Measurements from ENCODE around the gene TSC1.

Gene TSC1

GRCh38 chr9:132909311-132909710, 35.1 kb downstream of the TSC1 start:
- DNase-seq (ENCODE audit: insufficient read length, low spot score) (no peak), FAIRE-seq (no peak)
- TF ChIP-seq, protein P1, sequence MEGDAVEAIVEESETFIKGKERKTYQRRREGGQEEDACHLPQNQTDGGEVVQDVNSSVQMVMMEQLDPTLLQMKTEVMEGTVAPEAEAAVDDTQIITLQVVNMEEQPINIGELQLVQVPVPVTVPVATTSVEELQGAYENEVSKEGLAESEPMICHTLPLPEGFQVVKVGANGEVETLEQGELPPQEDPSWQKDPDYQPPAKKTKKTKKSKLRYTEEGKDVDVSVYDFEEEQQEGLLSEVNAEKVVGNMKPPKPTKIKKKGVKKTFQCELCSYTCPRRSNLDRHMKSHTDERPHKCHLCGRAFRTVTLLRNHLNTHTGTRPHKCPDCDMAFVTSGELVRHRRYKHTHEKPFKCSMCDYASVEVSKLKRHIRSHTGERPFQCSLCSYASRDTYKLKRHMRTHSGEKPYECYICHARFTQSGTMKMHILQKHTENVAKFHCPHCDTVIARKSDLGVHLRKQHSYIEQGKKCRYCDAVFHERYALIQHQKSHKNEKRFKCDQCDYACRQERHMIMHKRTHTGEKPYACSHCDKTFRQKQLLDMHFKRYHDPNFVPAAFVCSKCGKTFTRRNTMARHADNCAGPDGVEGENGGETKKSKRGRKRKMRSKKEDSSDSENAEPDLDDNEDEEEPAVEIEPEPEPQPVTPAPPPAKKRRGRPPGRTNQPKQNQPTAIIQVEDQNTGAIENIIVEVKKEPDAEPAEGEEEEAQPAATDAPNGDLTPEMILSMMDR (IDR thresholded peaks at IDR 0.05; ENCODE audit: insufficient read depth, missing control alignments): no peak

DNA sequence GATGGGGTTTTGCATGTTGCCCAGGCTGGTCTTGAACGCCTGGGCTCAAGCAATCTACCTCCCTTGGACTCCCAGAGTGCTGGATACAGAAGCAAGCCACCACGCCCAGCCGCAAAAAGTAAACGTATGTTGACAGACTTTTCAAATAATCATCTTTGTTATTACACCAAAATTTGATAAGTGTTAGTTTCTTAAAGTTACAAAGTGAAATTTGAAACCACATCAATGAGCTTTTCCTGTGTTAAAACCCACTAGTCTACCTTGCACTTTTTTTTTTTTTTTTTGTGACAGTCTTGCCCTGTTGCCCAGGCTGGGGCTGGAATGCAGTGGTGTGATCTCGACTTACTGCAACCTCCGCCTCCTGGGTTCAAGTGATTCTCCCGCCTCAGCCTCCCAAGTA, 35.8 kb downstream of the TSC1 start:
- TF ChIP-seq, protein P1 (IDR thresholded peaks at IDR 0.05; ENCODE audit: insufficient read depth, missing control alignments): no peak
- FAIRE-seq: no peak
- no peak for DNase-seq (ENCODE audit: insufficient read length, low spot score)

- no peak for DNase-seq (ENCODE audit: insufficient read length, low spot score)
- TF ChIP-seq, protein P1 (IDR thresholded peaks at IDR 0.05; ENCODE audit: insufficient read depth, missing control alignments): no peak
These were observed 38.7 kb downstream of the TSC1 start for GRCh38 chr9:132905726-132906125.

GRCh38 chr9:132903574-132904492, 40.6 kb downstream of the TSC1 start:
- FAIRE-seq (no peak), DNase-seq (ENCODE audit: insufficient read length, low spot score) (no peak)

More at GRCh38 chr9:132905726-132906125, 38.7 kb downstream of the TSC1 start:
- no peak for FAIRE-seq

DNA sequence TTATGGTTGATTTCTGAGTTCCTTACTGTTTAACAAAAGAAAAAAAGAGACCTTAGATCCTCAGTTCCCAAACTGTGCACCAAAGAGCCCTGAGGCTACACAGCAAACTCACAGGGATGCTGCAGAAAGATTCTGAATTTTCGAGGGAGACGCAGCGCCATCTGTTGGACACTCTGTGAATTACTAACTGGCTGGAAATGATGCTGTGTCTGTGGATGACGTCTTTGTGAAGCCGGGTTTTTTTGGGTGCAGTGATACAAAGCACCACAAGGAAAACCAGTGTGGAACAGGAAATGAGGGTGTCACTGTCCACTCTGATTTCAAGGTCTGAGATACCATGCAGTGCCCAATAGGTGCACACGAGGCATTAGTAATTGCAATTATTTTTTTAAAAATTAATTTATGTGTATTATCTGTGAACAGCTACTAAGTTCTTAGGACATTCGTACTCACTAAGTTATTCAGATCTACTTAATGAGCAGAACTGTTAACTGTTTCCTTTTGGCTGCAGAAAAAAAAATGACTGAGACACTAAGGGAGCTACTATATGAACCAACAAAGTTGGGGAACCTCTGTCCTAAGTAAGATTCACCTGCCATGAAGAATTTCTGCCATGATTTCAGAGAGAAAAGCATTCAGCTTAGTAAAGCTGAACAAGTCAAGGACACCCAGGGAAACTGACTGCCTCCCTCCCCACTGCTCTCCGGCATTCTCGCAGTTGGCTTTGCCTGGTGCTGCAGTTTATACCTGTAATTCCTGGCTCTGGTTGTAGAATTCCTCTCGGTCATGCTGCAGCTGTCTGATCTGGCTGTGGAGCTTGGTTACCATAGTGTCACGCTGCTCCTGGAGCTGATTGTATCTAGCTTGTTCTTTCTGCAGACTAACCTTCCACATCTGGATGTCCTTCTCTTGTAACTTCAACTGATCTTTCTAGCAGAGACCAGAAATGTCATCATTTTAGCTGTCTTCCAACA, 42.3 kb downstream of the TSC1 start:
- DNase-seq (ENCODE audit: insufficient read length, low spot score) (peak; percentile 42), FAIRE-seq (no peak)
- TF ChIP-seq, protein P1 (IDR thresholded peaks at IDR 0.05; ENCODE audit: insufficient read depth, missing control alignments): peak; percentile 81

More at GRCh38 chr9:132903574-132904492, 40.6 kb downstream of the TSC1 start:
- TF ChIP-seq, protein P1 (IDR thresholded peaks at IDR 0.05; ENCODE audit: insufficient read depth, missing control alignments): no peak

GRCh38 chr9:132898051-132898450, 46.4 kb downstream of the TSC1 start:
- no peak for DNase-seq (ENCODE audit: insufficient read length, low spot score)
- TF ChIP-seq, protein P1 (IDR thresholded peaks at IDR 0.05; ENCODE audit: insufficient read depth, missing control alignments): no peak
- FAIRE-seq: no peak

Data from D721Med (cell line).